Right atrium auricular region (tissue), 2 donors: Measurements from ENCODE around the gene SYNDIG1L. TPM values are rescaled to one million over a fixed set of nuclear protein-coding genes. Genes with fewer than 3 reads are reported as not detected.
A peak's percentile ranks its signal among the peaks of the same experiment; 100 is the strongest.

Source experiments
- DNase-seq: peaks from one replicate; pipeline ENCODE4 v3.0.0-alpha.2; 2019; ENCODE audit warnings: low spot score
- H3K27ac ChIP-seq, 2 donors: fragments of 200-600 bp; sonication (generic); 1 replicate in 1 of 2; 2 replicates in 1 of 2; pipeline ENCODE4 v1.5.1; 2016 to 2019
- H3K27me3 ChIP-seq, 2 donors: fragments of 200-600 bp; sonication (generic); one replicate each; pipeline versions ENCODE4 v1.5.1 to v1.6.0; 2017 to 2019
- H3K36me3 ChIP-seq: fragments of 200-600 bp; sonication (generic); one replicate; pipeline ENCODE4 v1.5.1; 2016
- H3K4me1 ChIP-seq, 2 donors: fragments of 200-600 bp; sonication (generic); one replicate each; pipeline versions ENCODE4 v1.5.1 to v1.6.0; 2017 to 2019
- H3K4me3 ChIP-seq, 2 donors: fragments of 200-600 bp; sonication (generic); 1 replicate in 1 of 2; 2 replicates in 1 of 2; pipeline ENCODE4 v1.5.1; 2017 to 2019; ENCODE audit warnings: mild to moderate bottlenecking in 1 of 2, moderate library complexity in 1 of 2
- H3K9me3 ChIP-seq, 2 donors: fragments of 200-600 bp; sonication (generic); one replicate each; pipeline ENCODE4 v1.5.1; 2019
- total RNA-seq, 2 donors: library from RNA; depleted of rRNA; stranded (reverse); fragments of >200 nt; gene quantifications; one replicate each; pipeline ENCODE4 v1.1.0, GENCODE V29; 2016
- TF ChIP-seq, protein P1 (sequence below), 2 donors: fragments of 200-600 bp; sonication (generic); IDR thresholded peaks; one replicate each; pipeline ENCODE4 v1.5.1; 2019; ENCODE audit warnings: antibody characterized with exemption in 2 of 2

SYNDIG1L gene
- total RNA-seq, 2 donors from 2014 or later: 0.12 to 0.22 TPM

DNA sequence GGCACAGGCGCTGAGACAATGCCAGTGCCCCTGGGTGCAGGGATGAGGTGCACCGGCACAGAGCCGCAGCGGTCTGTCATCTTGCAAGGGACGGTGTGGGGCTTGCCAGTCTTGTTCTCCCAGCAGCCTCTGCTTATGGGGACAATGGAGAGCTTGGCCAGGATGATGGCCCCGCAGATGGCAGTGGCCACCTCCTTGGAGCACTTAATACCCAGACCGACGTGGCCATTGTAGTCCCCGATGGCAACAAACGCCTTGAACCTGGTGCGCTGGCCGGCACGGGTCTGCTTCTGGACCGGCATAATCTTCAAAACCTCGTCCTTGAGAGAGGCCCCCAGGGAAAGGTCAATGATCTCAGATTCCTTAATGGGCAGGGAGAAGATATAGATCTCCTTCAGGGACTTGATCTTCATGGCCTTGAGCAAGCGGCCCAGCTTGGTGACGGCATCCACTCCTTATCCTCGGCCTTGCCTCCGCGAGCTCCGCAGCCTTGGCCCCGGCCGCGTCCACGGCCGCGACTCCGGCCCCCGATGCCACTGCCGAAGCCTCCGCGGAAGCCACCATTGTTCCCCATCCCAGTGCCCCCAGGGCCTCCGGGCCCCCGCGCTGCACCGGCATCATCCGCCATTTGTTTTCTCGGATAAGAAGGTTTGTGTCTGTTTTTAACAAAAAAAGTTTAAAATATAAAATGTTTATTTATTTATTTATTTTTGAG lies 47.9 kb downstream of the SYNDIG1L start:
- H3K4me3 ChIP-seq: no peak overlapping the region
- no peak overlapping the region for H3K27ac ChIP-seq
- DNase-seq: no peak
- TF ChIP-seq, protein P1, sequence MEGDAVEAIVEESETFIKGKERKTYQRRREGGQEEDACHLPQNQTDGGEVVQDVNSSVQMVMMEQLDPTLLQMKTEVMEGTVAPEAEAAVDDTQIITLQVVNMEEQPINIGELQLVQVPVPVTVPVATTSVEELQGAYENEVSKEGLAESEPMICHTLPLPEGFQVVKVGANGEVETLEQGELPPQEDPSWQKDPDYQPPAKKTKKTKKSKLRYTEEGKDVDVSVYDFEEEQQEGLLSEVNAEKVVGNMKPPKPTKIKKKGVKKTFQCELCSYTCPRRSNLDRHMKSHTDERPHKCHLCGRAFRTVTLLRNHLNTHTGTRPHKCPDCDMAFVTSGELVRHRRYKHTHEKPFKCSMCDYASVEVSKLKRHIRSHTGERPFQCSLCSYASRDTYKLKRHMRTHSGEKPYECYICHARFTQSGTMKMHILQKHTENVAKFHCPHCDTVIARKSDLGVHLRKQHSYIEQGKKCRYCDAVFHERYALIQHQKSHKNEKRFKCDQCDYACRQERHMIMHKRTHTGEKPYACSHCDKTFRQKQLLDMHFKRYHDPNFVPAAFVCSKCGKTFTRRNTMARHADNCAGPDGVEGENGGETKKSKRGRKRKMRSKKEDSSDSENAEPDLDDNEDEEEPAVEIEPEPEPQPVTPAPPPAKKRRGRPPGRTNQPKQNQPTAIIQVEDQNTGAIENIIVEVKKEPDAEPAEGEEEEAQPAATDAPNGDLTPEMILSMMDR (IDR thresholded peaks at IDR 0.05): no peak
- H3K9me3 ChIP-seq: no peaks in the 10 kb centered on the region
- no peaks in the 10 kb centered on the region for H3K4me1 ChIP-seq
- no peaks in the 10 kb centered on the region for H3K36me3 ChIP-seq
- H3K27me3 ChIP-seq: no peaks in the 10 kb centered on the region

DNA sequence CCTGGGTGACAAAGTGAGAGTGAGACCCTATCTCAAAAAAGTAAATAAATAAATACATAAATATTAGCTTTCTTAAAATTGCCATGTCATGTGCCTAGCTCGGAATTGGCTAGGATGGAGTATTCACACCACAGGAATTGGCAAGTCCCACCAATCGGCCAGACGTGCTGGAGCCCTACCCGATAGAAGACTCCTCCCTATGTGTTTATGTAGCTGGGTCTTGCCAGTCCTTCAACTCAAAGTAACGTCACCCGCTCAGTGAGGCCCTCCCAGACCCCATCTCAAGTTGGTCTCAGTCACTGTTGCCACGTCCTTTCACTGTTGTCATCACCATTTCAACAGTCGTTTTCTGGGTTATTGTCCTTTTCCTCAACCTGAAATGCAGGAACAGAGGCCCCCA lies 57.6 kb downstream of the SYNDIG1L start:
- Histone ChIP-seq H3K36me3 (no peaks in the 10 kb centered on the region), H3K27ac (no peak overlapping the region), H3K27me3 (no peaks in the 10 kb centered on the region), H3K4me3 (no peak overlapping the region), H3K4me1 (no peaks in the 10 kb centered on the region), H3K9me3 (no peaks in the 10 kb centered on the region)
- no peak for DNase-seq
- TF ChIP-seq, protein P1 (IDR thresholded peaks at IDR 0.05): no peak

DNA sequence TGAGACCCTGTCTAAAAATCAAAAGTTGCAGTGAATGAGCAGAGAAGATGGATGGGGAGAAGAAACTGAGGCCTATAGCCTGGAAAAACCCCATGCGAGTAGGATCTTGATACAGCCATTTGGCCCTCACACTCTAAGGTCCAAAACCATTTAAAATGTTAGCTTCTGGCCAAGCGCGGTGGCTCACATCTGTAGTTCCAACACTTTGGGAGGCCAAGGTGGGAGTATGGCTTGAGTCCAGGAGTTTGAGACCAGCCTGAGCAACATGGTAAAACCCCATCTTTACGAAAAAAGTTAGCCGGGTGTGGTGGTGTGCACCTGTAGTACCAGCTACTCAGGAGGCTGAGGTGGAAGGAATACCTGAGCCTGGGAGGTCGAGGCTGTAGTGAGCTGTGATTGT lies 58.0 kb downstream of the SYNDIG1L start:
- no peaks in the 10 kb centered on the region for H3K36me3 ChIP-seq
- no peak overlapping the region for H3K4me3 ChIP-seq
- H3K4me1 ChIP-seq: no peaks in the 10 kb centered on the region
- TF ChIP-seq, protein P1 (IDR thresholded peaks at IDR 0.05): no peak
- no peak overlapping the region for H3K27ac ChIP-seq
- no peaks in the 10 kb centered on the region for H3K27me3 ChIP-seq
- no peaks in the 10 kb centered on the region for H3K9me3 ChIP-seq
- DNase-seq: no peak

DNA sequence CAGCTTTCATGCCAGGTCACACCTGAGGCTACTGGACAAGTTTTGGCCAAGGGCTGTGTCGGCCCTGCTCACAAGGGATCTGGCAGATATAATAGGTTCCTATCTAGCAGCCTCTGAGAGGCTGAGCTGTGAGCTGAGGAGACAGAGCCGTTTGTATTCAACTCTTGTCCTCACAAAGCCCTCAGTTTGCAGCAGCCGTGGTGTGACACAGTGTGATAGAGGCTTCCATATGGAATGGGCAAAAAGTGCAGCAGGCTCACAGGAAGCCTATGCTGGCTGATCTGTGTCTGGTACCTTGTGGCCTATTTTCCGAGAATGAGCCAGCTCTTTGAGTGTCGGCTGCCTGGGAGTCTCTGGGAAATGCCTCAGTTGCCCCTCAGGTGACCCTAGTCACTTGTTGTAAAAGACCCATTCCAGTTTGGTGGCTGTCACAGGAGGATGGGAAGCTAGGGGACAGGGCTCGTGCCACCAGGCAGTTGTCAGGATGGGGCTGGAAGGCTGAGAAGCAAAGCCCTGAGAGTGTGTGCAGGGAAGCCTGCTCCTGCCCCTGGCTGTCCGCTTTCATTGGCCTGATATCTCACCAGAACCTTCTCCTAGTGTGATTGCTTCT lies 61.6 kb downstream of the SYNDIG1L start:
- no peak for DNase-seq
- Histone ChIP-seq H3K9me3 (no peaks in the 10 kb centered on the region), H3K27ac (no peak overlapping the region), H3K27me3 (no peaks in the 10 kb centered on the region), H3K36me3 (no peaks in the 10 kb centered on the region), H3K4me1 (peaks cover 0 to 4% of the 10 kb centered on the region in 2 donors), H3K4me3 (no peak overlapping the region)
- TF ChIP-seq, protein P1 (IDR thresholded peaks at IDR 0.05): no peak

DNA sequence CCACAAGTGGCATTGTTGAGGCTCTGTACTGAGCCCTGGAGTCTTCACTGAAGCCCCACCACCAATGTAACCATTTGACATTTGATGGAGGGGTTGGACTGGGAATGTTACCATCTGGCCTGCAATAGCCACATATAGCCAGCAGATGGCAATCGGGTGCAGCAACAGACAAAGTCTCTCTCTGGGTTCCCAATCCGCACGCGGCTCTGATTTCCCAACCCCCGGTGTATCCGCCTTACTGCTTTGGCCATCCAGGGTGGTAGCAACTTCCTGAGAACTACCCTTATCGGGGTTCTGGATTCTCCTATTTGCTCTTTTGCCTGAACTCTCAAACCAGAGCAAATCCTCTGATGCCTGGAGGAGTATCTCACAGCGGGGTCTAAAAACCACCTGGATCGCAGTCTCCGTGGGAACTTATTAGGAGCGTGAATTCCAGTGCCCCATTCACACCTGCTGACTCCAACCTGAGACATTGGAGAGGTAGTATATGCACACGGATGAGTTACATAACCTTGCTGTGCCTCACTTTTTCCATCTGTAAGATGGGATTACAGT lies 63.6 kb downstream of the SYNDIG1L start:
- Histone ChIP-seq H3K4me3 (no peak overlapping the region), H3K36me3 (no peaks in the 10 kb centered on the region), H3K9me3 (no peaks in the 10 kb centered on the region), H3K4me1 (peaks cover 0 to 4% of the 10 kb centered on the region in 2 donors), H3K27me3 (no peaks in the 10 kb centered on the region), H3K27ac (no peak overlapping the region)
- TF ChIP-seq, protein P1 (IDR thresholded peaks at IDR 0.05): peak; percentile 94 to 97
- DNase-seq: peak; percentile 89
